ENCODE results near the gene DLG2.

- no peak for TF ChIP-seq CTCF (IDR thresholded peaks at IDR 0.05)
- no peak for TF ChIP-seq POLR2A (IDR thresholded peaks at IDR 0.05)
Measured at GRCh38 chr11:83746921-83747585, 1880.1 kb downstream of the DLG2 start.

Data from tibial nerve (tissue), 3 donors.